Right lobe of liver (tissue), 4 donors: ENCODE results near the gene RAB36.

Source experiments
- CTCF ChIP-seq, 4 donors: fragments of 200-600 bp in 3 of 4; fragments of 450-650 bp in 1 of 4; IDR thresholded peaks; one replicate each; pipeline versions ENCODE4 v1.5.1 to v1.8.0; 2016 to 2022; ENCODE audit warnings: antibody characterized with exemption in 4 of 4, mild to moderate bottlenecking in 2 of 4
- POLR2A ChIP-seq: fragments of 450-650 bp; IDR thresholded peaks from one replicate; pipeline ENCODE4 v1.6.1; 2017; ENCODE audit warnings: antibody characterized with exemption, mild to moderate bottlenecking
- donor health status: DM: no; HTN: no; CAD: no.
- donor health status: DM: no; HTN: no; CAD: no.
- donor health status: DM: no; HTN: yes; CAD: no.

GRCh38 chr22:23149743-23150238, 4.5 kb downstream of the RAB36 start:
- TF ChIP-seq CTCF (IDR thresholded peaks at IDR 0.05) (no peak), POLR2A (no peak)
